IMR-90 (cell line): ENCODE measurements around the gene DCLRE1C. TPM values are rescaled to one million over a fixed set of nuclear protein-coding genes. Genes with fewer than 3 reads are reported as not detected.

Experiments used
- ATAC-seq: fragments of 200-7000 bp; cut with Tn5 transposase; 2 replicates; pipeline ENCODE4 v1.9.1; 2020; ENCODE audit warnings: low read depth, mild to moderate bottlenecking, moderate library complexity
- BruUV-seq: library from RNA; stranded (reverse); fragments of 400-500 nt; replicated peaks from 2 replicates; lab custom pipeline; 2021; lab: Mats Ljungman, UMichigan
- CTCF ChIA-PET: fragments of 300-600 bp; formaldehyde crosslinking; extraction: SDS; loops from one replicate; lab custom pipeline; 2021; ENCODE audit warnings: antibody characterized with exemption; lab: Yijun Ruan, JAX
- POLR2A ChIA-PET: fragments of 300-600 bp; sonication (Branson Sonifier 250); formaldehyde crosslinking; loops from one replicate; lab custom pipeline; 2022; ENCODE audit warnings: antibody characterized with exemption; ENCODE audit not compliant: unreplicated experiment; lab: Charles Lee
- DNase-seq: peaks from one replicate; pipeline ENCODE4 v3.0.0; 2013
- H2AFZ ChIP-seq: replicated peaks from 2 replicates; pipeline ENCODE3; 2013; ENCODE audit warnings: low read length, mild to moderate bottlenecking; ENCODE audit not compliant: poor library complexity
- H2AK5ac ChIP-seq: 2 replicates; pipeline ENCODE4 v1.6.1; 2013; ENCODE audit warnings: low read depth, low read length, inconsistent platforms
- H2AK9ac ChIP-seq: replicated peaks from 2 replicates; pipeline ENCODE3; 2013; ENCODE audit warnings: mild to moderate bottlenecking, low read depth, low read length, moderate library complexity; ENCODE audit not compliant: poor library complexity
- H2BK120ac ChIP-seq: 2 replicates; pipeline ENCODE4 v1.6.1; 2013; ENCODE audit warnings: low read depth, low read length, inconsistent platforms
- H2BK15ac ChIP-seq: 3 replicates; pipeline ENCODE4 v1.6.1; 2013; ENCODE audit warnings: low read depth, low read length, inconsistent platforms
- H2BK20ac ChIP-seq: 2 replicates; pipeline ENCODE4 v1.6.1; 2013; ENCODE audit warnings: low read depth, mild to moderate bottlenecking, inconsistent platforms, low read length, moderate library complexity
- H2BK5ac ChIP-seq: 2 replicates; pipeline ENCODE4 v1.6.1; 2013; ENCODE audit warnings: mild to moderate bottlenecking, low read depth, low read length, inconsistent platforms; ENCODE audit not compliant: poor library complexity, severe bottlenecking
- H3K14ac ChIP-seq: replicated peaks from 2 replicates; pipeline ENCODE4 v1.6.1; 2013; ENCODE audit warnings: low read depth, low read length, inconsistent platforms
- H3K18ac ChIP-seq: 2 replicates; pipeline ENCODE4 v1.6.1; 2013; ENCODE audit warnings: low read depth, low read length, control low read depth
- H3K23ac ChIP-seq: 2 replicates; pipeline ENCODE4 v1.6.1; 2013; ENCODE audit warnings: low read depth, low read length, inconsistent platforms
- H3K27ac ChIP-seq: 2 replicates; pipeline ENCODE4 v1.5.1; 2013; ENCODE audit warnings: mild to moderate bottlenecking, control low read depth, low read length; ENCODE audit not compliant: insufficient read depth
- H3K27me3 ChIP-seq: 2 replicates; pipeline ENCODE4 v1.6.1; 2013; ENCODE audit warnings: low read length; ENCODE audit not compliant: control insufficient read depth, insufficient read depth
- H3K36me3 ChIP-seq: 2 replicates; pipeline ENCODE4 v1.6.1; 2013; ENCODE audit warnings: low read length, mixed read lengths; ENCODE audit not compliant: control insufficient read depth, insufficient read depth
- H3K4ac ChIP-seq: 2 replicates; pipeline ENCODE4 v1.6.1; 2013; ENCODE audit warnings: low read depth, low read length, inconsistent platforms
- H3K4me1 ChIP-seq: 2 replicates; pipeline ENCODE4 v1.6.1; 2013; ENCODE audit warnings: low read length, mixed read lengths; ENCODE audit not compliant: control insufficient read depth, insufficient read depth
- H3K4me2 ChIP-seq: 2 replicates; pipeline ENCODE4 v1.6.1; 2013; ENCODE audit warnings: low read depth, mild to moderate bottlenecking, control low read depth, low read length, moderate library complexity
- H3K4me3 ChIP-seq: 2 replicates; pipeline ENCODE4 v1.5.1; 2013; ENCODE audit warnings: low read depth, mild to moderate bottlenecking, control low read depth, low read length, moderate library complexity; ENCODE audit not compliant: insufficient read depth
- H3K56ac ChIP-seq: 2 replicates; pipeline ENCODE4 v1.6.1; 2013; ENCODE audit warnings: low read length, inconsistent platforms; ENCODE audit not compliant: insufficient read depth; ENCODE audit errors: extremely low read depth
- H3K79me1 ChIP-seq, 2 experiments: 2 replicates each; pipeline ENCODE4 v1.6.1; 2013; ENCODE audit warnings: low read length in 2 of 2, inconsistent platforms in 1 of 2, low read depth in 1 of 2
- H3K9ac ChIP-seq: 2 replicates; pipeline ENCODE4 v1.6.1; 2013; ENCODE audit warnings: low read depth, low read length, control low read depth
- H3K9me1 ChIP-seq: 2 replicates; pipeline ENCODE4 v1.6.1; 2013; ENCODE audit warnings: low read length, inconsistent platforms; ENCODE audit not compliant: insufficient read depth
- H3K9me3 ChIP-seq: 2 replicates; pipeline ENCODE4 v1.6.1; 2013; ENCODE audit warnings: low read length; ENCODE audit not compliant: control insufficient read depth, insufficient read depth
- H4K20me1 ChIP-seq: 2 replicates; pipeline ENCODE4 v1.6.1; 2013; ENCODE audit warnings: low read length, inconsistent platforms; ENCODE audit not compliant: insufficient read depth
- H4K5ac ChIP-seq: 2 replicates; pipeline ENCODE4 v1.6.1; 2013; ENCODE audit warnings: mild to moderate bottlenecking, low read depth, low read length, control low read depth
- H4K8ac ChIP-seq, 2 experiments: 2 replicates each; pipeline ENCODE4 v1.6.1; 2013; ENCODE audit warnings: low read depth in 2 of 2, low read length in 2 of 2, control low read depth in 1 of 2, inconsistent platforms in 1 of 2
- H4K91ac ChIP-seq: 2 replicates; pipeline ENCODE4 v1.6.1; 2013; ENCODE audit warnings: low read depth, low read length, inconsistent platforms; ENCODE audit not compliant: insufficient read depth
- CEBPB ChIP-seq: IDR thresholded peaks from 2 replicates; pipeline ENCODE4 v1.6.1; 2012; ENCODE audit warnings: low read depth, low read length, improper control_type of control experiment
- FOS ChIP-seq: fragments of 150-350 bp; IDR thresholded peaks from 2 replicates; pipeline ENCODE4 v1.6.1; 2016; ENCODE audit warnings: low read depth, low read length
- WGBS, 2 experiments: methylation state at CpG; one replicate each; pipeline versions ENCODE4 v1.1.5 to v1.1.7; 2013; ENCODE audit warnings: missing lambda C conversion rate in 2 of 2; ENCODE audit not compliant: insufficient read length in 1 of 2; ENCODE audit errors: extremely low coverage in 2 of 2; 5-methylcytosine and 5-hydroxymethylcytosine counted together
- dilution Hi-C: fragments of 300-500 bp; cut with HindIII; formaldehyde crosslinking; loops from one replicate; pipeline ENCODE4 v1.14.3; 2018; ENCODE audit warnings: low sequenced_read_pairs; ENCODE audit not compliant: unreplicated experiment
- in situ Hi-C: fragments of 300-500 bp; cut with MboI; formaldehyde crosslinking; loops from 3 replicates; pipeline ENCODE4 v1.14.3; 2019; ENCODE audit warnings: low sequenced_read_pairs, inconsistent platforms, mixed read lengths
- intact Hi-C: fragments of 100-400 bp; cut with micrococcal nuclease; formaldehyde crosslinking; loops from 2 replicates; pipeline ENCODE4 v1.10.0; 2022
- polyA plus RNA-seq, 3 experiments: library from polyadenylated mRNA; depleted of rRNA; stranded (reverse); fragments of >200 nt; gene quantifications; 2 replicates each; pipeline ENCODE4 v1.2.3, GENCODE V29; 2012; ENCODE audit warnings: low replicate concordance in 1 of 3
- total RNA-seq: library from RNA; depleted of rRNA; stranded (reverse); fragments of >200 nt; gene quantifications from 2 replicates; pipeline ENCODE4 v1.2.3, GENCODE V29; 2012

Gene DCLRE1C
- total and polyA plus RNA-seq, 2 of the 4 experiments (the other 2 are of a cell fraction) = 2.9 to 8.1 TPM

DNA sequence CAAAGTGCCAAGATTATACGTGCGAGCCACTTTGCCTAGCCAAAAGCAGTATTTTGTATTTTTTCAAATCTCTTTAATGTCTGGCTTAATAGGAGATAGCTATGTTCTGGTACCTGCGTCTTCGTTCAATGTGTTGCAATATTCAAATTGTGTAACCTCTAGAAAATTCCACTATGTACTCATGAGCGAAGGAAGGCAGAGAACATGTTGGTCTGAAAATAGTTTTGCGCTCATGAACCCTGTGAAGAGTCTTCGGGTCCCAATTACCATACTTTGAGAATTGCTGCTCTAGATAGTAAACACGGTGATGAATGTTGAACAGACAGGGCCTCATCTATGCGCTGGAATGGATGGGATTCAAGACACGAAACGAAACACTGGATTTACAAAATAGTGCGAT lies 78.0 kb downstream of the DCLRE1C start:
- in situ Hi-C loops = no loop called here
- peaks cover 12% of the 10 kb centered on the region for H3K4me1 ChIP-seq
- no peaks in the 10 kb centered on the region for H3K36me3 ChIP-seq
- H3K56ac ChIP-seq = no peak overlapping the region
- H4K20me1 ChIP-seq = peaks cover 9% of the 10 kb centered on the region; the same call in 1 of the 2 replicates
- no peak overlapping the region for H2BK120ac ChIP-seq
- no peak overlapping the region for H2AK9ac ChIP-seq
- H3K27me3 ChIP-seq = no peaks in the 10 kb centered on the region
- no peak for DNase-seq
- H2BK5ac ChIP-seq = no peak overlapping the region
- no peak overlapping the region for H3K18ac ChIP-seq
- H3K4me2 ChIP-seq = no peak overlapping the region
- H4K91ac ChIP-seq = no peak overlapping the region
- H3K14ac ChIP-seq = no peak overlapping the region
- H2BK20ac ChIP-seq = no peak overlapping the region
- dilution Hi-C loops = no loop called here
- no peak overlapping the region for H2AFZ ChIP-seq
- H3K9me1 ChIP-seq = peaks cover 12% of the 10 kb centered on the region
- no peak overlapping the region for H3K9ac ChIP-seq
- ChIA-PET CTCF (interaction anchor here (0.6 kb wide), 1 partner anchor 25 kb away, joined by 4 read pairs; no protein-coding TSS in a partner anchor), POLR2A (no interaction called here)
- 98% methylated on average over 8 of the region's 12 CpGs; no CpG with 5 or more reads in 1 of the 2 experiments for WGBS, 2 experiments
- no peak overlapping the region for H4K8ac ChIP-seq
- ATAC-seq = no peak
- no peak overlapping the region for H3K4me3 ChIP-seq
- BruUV-seq = no TSS peak
- H3K9me3 ChIP-seq = no peaks in the 10 kb centered on the region
- H3K27ac ChIP-seq = no peak overlapping the region
- H3K4ac ChIP-seq = no peak overlapping the region
- TF ChIP-seq CEBPB = peak; percentile 48
- TF ChIP-seq FOS = no peak
- H4K5ac ChIP-seq = no peak overlapping the region
- intact Hi-C loops = loop anchor here (10.0 kb wide), 1 partner anchor 229 kb away; no protein-coding TSS in a partner anchor
- H2AK5ac ChIP-seq = no peak overlapping the region
- no peak overlapping the region for H2BK15ac ChIP-seq
- peaks cover 30 to 48% of the 10 kb centered on the region in 2 experiments for H3K79me1 ChIP-seq
- peak overlapping the region; percentile 50; the same call in 1 of the 2 replicates for H3K23ac ChIP-seq
